Fibroblast of the aortic adventitia (primary cell): ENCODE data around the gene GRIA1. TPM values are rescaled to one million over a fixed set of nuclear protein-coding genes. Genes with fewer than 3 reads are reported as not detected.

Experiments used
- DNase-seq: peaks from one replicate; pipeline ENCODE4 v3.0.0-alpha.2; 2010; ENCODE audit warnings: low read depth
- H3K4me3 ChIP-seq: 2 replicates; pipeline ENCODE4 v1.5.1; 2011; ENCODE audit warnings: low read depth, mild to moderate bottlenecking, control low read depth, low read length, moderate library complexity
- total RNA-seq: library from RNA; depleted of rRNA; stranded (reverse); fragments of >200 nt; gene quantifications from 2 replicates; pipeline ENCODE4 v1.2.3, GENCODE V29; 2012; ENCODE audit warnings: low replicate concordance
- TF ChIP-seq, protein P1 (sequence below): IDR thresholded peaks from 2 replicates; pipeline ENCODE4 v1.5.1; 2011; ENCODE audit warnings: mild to moderate bottlenecking, low read length, control low read depth, inconsistent platforms; ENCODE audit not compliant: insufficient read depth

The GRIA1 gene
- total RNA-seq, 1 donor = 1.2 TPM

DNA sequence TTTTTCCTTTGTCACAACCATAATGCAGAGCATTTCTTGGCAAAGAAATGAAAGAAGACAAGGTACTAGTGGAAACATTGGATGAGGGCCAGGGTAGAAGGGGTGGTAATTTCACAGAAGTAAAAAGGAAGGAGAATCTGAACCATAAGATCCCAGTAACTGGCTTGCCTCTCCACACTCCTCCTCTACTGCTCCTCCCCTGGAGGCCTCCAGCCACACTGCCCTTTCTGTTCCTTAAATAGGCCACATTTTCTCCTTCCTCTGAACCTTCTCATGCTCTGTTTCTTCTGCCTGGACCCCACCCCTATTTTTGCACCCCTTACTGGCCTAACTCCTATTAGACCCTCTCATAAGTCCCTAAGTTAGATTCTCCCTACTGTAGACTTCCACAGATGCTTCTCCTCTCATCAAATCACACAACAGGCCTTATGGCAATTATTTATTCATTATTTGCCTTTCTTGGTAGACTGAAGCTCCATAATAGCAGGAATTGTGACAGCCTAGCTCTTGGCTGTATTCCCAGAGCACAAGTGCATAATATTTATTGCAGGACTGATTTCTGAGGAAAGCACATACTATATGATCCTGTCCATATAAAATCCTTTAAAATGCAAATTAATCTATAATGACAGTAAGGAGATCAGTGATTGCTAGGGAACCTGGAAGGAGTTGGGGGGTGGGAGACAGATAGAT is 31.3 kb upstream of the GRIA1 start:
- no peak overlapping the region for H3K4me3 ChIP-seq
- TF ChIP-seq, protein P1, sequence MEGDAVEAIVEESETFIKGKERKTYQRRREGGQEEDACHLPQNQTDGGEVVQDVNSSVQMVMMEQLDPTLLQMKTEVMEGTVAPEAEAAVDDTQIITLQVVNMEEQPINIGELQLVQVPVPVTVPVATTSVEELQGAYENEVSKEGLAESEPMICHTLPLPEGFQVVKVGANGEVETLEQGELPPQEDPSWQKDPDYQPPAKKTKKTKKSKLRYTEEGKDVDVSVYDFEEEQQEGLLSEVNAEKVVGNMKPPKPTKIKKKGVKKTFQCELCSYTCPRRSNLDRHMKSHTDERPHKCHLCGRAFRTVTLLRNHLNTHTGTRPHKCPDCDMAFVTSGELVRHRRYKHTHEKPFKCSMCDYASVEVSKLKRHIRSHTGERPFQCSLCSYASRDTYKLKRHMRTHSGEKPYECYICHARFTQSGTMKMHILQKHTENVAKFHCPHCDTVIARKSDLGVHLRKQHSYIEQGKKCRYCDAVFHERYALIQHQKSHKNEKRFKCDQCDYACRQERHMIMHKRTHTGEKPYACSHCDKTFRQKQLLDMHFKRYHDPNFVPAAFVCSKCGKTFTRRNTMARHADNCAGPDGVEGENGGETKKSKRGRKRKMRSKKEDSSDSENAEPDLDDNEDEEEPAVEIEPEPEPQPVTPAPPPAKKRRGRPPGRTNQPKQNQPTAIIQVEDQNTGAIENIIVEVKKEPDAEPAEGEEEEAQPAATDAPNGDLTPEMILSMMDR = no peak
- no peak for DNase-seq

DNA sequence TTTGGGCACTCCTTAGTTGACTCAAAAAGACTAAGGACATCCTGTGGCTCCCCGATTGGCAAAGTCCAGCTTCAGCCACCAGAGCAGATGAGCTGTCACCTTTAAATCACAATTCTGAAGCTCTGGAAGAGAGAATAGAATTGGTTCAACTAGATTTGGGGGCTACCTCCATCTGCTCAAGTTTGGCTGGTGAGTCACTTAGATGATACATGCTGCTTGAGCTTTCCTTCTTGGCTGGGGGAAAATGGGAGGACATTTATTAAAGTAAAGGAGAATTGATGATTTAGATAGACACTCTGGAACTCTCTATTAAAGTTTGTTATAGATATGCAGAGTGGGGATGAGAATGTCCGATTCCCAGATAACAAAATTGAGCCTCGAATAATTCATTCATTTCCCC is 30.0 kb upstream of the GRIA1 start:
- TF ChIP-seq, protein P1 = no peak
- DNase-seq = no peak
- H3K4me3 ChIP-seq = no peak overlapping the region

DNA sequence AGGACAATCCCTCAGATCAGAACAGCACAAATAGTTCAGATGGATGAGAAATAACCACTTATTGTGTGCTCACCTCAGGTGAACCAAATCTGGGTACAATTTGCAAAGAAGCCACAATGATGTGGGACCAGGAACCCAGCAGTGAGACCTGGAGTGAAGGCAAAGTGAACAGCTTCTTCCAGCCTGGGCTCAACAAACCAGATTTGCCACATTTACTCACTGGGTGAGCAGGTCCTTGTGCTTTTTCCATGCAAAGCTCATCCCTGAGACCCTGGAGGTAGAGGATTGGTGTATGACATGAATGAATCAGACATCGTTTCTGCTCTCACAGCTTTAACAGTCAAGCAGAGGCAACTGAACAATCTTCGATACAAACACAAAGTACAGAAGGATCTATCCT is 29.1 kb upstream of the GRIA1 start:
- H3K4me3 ChIP-seq = no peak overlapping the region
- no peak for DNase-seq
- TF ChIP-seq, protein P1 = no peak

DNA sequence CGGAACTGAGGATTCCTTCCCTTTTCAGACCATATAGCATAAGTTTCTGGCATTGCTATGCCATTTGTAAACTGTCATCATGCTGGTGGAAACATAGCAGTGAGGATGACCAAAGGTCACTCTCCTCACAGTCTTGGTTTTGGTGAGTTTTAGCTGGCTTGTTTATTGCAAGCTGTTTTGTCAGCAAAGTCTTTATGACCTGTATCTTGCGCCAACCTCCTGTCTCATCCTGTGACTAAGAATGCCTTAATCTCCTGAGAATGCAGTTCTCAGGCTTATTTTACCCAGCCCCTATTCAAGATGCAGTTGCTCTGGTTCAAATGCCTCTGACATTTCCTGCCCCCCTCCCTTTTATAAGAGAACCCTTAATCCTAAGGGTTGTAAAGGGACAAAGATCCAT is 26.7 kb upstream of the GRIA1 start:
- TF ChIP-seq, protein P1 = no peak
- H3K4me3 ChIP-seq = no peak overlapping the region
- peak; percentile 19 for DNase-seq

DNA sequence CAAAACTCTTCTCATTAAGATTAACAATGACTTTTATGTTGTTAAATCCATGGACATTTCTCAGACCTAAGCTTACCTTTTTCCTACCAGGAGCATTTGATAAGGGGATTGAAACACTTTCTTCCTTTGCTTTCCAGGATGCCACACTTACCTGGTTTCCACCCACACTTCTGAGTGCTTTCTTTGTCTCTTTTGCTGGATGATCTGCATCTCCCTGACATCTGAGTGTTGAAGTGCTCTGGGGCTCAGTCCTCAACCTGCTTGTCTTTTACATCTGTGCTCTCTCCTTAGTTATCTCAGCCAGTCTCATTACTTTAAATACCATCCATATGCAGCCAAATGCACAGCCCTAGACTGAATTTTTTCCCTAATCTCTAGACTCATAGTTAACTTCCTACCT is 22.9 kb upstream of the GRIA1 start:
- TF ChIP-seq, protein P1 = no peak
- DNase-seq = no peak
- no peak overlapping the region for H3K4me3 ChIP-seq

DNA sequence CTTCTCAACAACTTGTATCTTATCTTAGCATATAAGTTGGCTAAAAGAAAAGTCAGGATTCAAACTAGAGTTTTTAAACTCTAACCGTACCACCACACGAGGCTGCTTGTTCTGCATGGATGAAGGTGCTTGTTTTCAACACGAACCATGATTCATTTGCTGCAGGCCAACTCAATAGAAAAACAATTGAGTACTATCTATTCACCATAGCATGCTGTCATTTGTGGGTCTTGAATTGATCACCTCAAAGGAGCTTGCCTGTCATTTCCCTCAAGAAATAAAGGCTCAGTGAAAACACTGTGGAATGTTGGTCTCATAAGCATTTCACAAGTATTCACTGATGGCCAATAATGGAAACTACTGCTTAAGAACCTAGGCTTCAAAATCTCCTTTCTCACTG is 21.0 kb upstream of the GRIA1 start:
- TF ChIP-seq, protein P1 = no peak
- no peak overlapping the region for H3K4me3 ChIP-seq
- DNase-seq = no peak

DNA sequence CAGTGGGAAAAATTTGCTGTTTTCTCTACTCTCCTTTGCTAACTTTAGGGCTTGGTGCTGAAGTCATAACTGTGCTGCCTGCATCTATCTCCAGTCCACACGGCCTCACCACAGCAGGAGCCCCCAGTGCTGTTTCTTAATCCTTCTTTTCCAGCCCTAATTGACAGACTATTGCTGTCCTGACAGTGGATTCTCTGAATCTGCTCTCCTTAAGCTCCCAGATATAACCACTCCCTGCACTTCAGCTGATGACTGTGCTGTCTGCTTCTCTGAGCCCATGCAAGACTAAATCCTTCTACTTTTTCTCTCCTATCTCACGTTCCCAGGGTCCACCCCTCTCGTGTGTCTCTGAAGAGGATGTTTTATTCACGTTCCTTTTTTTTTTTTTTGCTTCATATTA is 19.7 kb upstream of the GRIA1 start:
- DNase-seq = no peak
- TF ChIP-seq, protein P1 = no peak
- no peak overlapping the region for H3K4me3 ChIP-seq
